ENCODE measurements around the gene TTC3. TPM values are rescaled to one million over a fixed set of nuclear protein-coding genes. Genes with fewer than 3 reads are reported as not detected.
A peak's percentile ranks its signal among the peaks of the same experiment; 100 is the strongest.
"Not testable (repeated sequence)": the region's sequence is repeated elsewhere in the genome, so short reads cannot be mapped to it uniquely, and the experiment has no call there.

The TTC3 gene
- total and polyA plus RNA-seq, 7 experiments from 2014 or later, result 66.6 to 208 (median 139) TPM

GRCh38 chr21:37214952-37215351, 141.9 kb downstream of the TTC3 start:
- POLR2A ChIA-PET, result no interaction called here

GRCh38 chr21:37219761-37220432, 146.8 kb downstream of the TTC3 start:
- POLR2A ChIA-PET, result interaction anchor here (1.1 to 2.6 kb wide), 4 partner anchors 43 to 344 kb away, joined by 3 to 12 read pairs (median 4); partner anchors contain the start of gene VPS26C
- peak; percentile 17 for ATAC-seq

More at GRCh38 chr21:37214952-37215351, 141.9 kb downstream of the TTC3 start:
- H3K27me3 ChIP-seq (ENCODE audit: control insufficient read depth in 2 of 2, insufficient read depth in 2 of 2, low read length in 2 of 2), result no peaks in the 10 kb centered on the region
- H3K4me1 ChIP-seq (ENCODE audit: control insufficient read depth in 2 of 2, insufficient read depth in 2 of 2, low read length in 2 of 2), result peaks cover 5% of the 10 kb centered on the region in 2 donors
- Mint-ChIP-seq H3K9me3 (peaks cover 0 to 8% (median 0%) of the 10 kb centered on the region in 11 donors), H3K27me3 (peaks cover 0 to 7% (median 0%) of the 10 kb centered on the region in 5 donors), H3K4me3 (no peak overlapping the region), H3K27ac (no peak overlapping the region), H3K36me3 (peaks cover 0 to 8% (median 0%) of the 10 kb centered on the region in 5 donors), H3K4me1 (peaks cover 1 to 11% (median 6%) of the 10 kb centered on the region in 7 donors)
- CTCF ChIA-PET, result no interaction called here
- H3K27ac ChIP-seq (ENCODE audit: low read depth, low read length), result no peak overlapping the region
- intact Hi-C loops (cut with micrococcal nuclease), result no loop called here
- no peaks in the 10 kb centered on the region for H3K36me3 ChIP-seq (ENCODE audit: control insufficient read depth in 2 of 3, insufficient read depth in 3 of 3, low read length in 3 of 3)
- H3K4me3 ChIP-seq (ENCODE audit: low read length), result no peak overlapping the region
- H3K9me3 ChIP-seq (ENCODE audit: control insufficient read depth in 2 of 3, low read length in 3 of 3), result no peaks in the 10 kb centered on the region
- ATAC-seq (no peak), DNase-seq (no peak)

GRCh38 chr21:37220433-37220980, 147.5 kb downstream of the TTC3 start:
- CTCF ChIA-PET, result interaction anchor here (0.5 to 1.2 kb wide), 3 partner anchors 34 to 814 kb away, joined by 3 to 5 read pairs (median 4); no protein-coding TSS in a partner anchor
- Mint-ChIP-seq H3K9me3 (peaks cover 0 to 4% (median 0%) of the 10 kb centered on the region in 11 donors), H3K4me3 (peak overlapping the region; percentile 85 to 95 (median 92)), H3K36me3 (peaks cover 0 to 41% (median 5%) of the 10 kb centered on the region in 5 donors), H3K27ac (peak overlapping the region; percentile 85 to 95 (median 91)), H3K4me1 (peaks cover 14 to 59% (median 50%) of the 10 kb centered on the region in 7 donors), H3K27me3 (no peaks in the 10 kb centered on the region)
- intact Hi-C loops (cut with micrococcal nuclease), result loop anchor here (1.0 to 5.0 kb wide), 7 partner anchors 13 to 907 kb away; partner anchors contain the start of gene DYRK1A (in 1 of the 2)
- POLR2A ChIA-PET, result interaction anchor here (0.9 to 2.6 kb wide), 6 partner anchors 10 to 344 kb away, joined by 3 to 12 read pairs (median 4); partner anchors contain the start of genes DYRK1A and VPS26C
- Histone ChIP-seq H3K36me3 (ENCODE audit: control insufficient read depth in 2 of 3, insufficient read depth in 3 of 3, low read length in 3 of 3) (peaks cover 0 to 8% (median 0%) of the 10 kb centered on the region in 3 experiments), H3K4me1 (ENCODE audit: control insufficient read depth in 2 of 2, insufficient read depth in 2 of 2, low read length in 2 of 2) (peaks cover 21 to 27% of the 10 kb centered on the region in 2 donors), H3K27ac (ENCODE audit: low read depth, low read length) (peak overlapping the region; percentile 81), H3K27me3 (ENCODE audit: control insufficient read depth in 2 of 2, insufficient read depth in 2 of 2, low read length in 2 of 2) (no peaks in the 10 kb centered on the region), H3K4me3 (ENCODE audit: low read length) (peak overlapping the region; percentile 83), H3K9me3 (ENCODE audit: control insufficient read depth in 2 of 3, low read length in 3 of 3) (no peaks in the 10 kb centered on the region)
- ATAC-seq (peak; percentile 33), DNase-seq (peak in 5 of 9 donors; percentile 23 to 51 (median 41))

More at GRCh38 chr21:37219761-37220432, 146.8 kb downstream of the TTC3 start:
- H3K36me3 ChIP-seq (ENCODE audit: control insufficient read depth in 2 of 3, insufficient read depth in 3 of 3, low read length in 3 of 3), result peaks cover 0 to 8% (median 0%) of the 10 kb centered on the region in 3 experiments
- intact Hi-C loops (cut with micrococcal nuclease), result loop anchor here (1.0 to 5.0 kb wide), 7 partner anchors 13 to 907 kb away; partner anchors contain the start of gene DYRK1A (in 1 of the 2)
- Mint-ChIP-seq H3K36me3 (peaks cover 0 to 35% (median 5%) of the 10 kb centered on the region in 5 donors), H3K9me3 (peaks cover 0 to 4% (median 0%) of the 10 kb centered on the region in 11 donors), H3K27me3 (no peaks in the 10 kb centered on the region), H3K27ac (peak overlapping the region; percentile 85 to 95 (median 91)), H3K4me3 (peak overlapping the region; percentile 85 to 95 (median 92)), H3K4me1 (peaks cover 11 to 53% (median 44%) of the 10 kb centered on the region in 7 donors)
- H3K27me3 ChIP-seq (ENCODE audit: control insufficient read depth in 2 of 2, insufficient read depth in 2 of 2, low read length in 2 of 2), result no peaks in the 10 kb centered on the region
- H3K4me1 ChIP-seq (ENCODE audit: control insufficient read depth in 2 of 2, insufficient read depth in 2 of 2, low read length in 2 of 2), result peaks cover 14 to 21% of the 10 kb centered on the region in 2 donors
- H3K9me3 ChIP-seq (ENCODE audit: control insufficient read depth in 2 of 3, low read length in 3 of 3), result no peaks in the 10 kb centered on the region
- peak in 5 of 9 donors; percentile 35 to 56 (median 41) for DNase-seq
- peak overlapping the region; percentile 81 for H3K27ac ChIP-seq (ENCODE audit: low read depth, low read length)
- peak overlapping the region; percentile 83 for H3K4me3 ChIP-seq (ENCODE audit: low read length)
- CTCF ChIA-PET, result interaction anchor here (0.6 kb wide), 1 partner anchor 100 kb away, joined by 3 read pairs; no protein-coding TSS in a partner anchor

GRCh38 chr21:37220981-37221664, 148.1 kb downstream of the TTC3 start:
- Mint-ChIP-seq H3K4me1 (peaks cover 17 to 65% (median 56%) of the 10 kb centered on the region in 7 donors), H3K9me3 (peaks cover 0 to 4% (median 0%) of the 10 kb centered on the region in 11 donors), H3K27ac (peak overlapping the region; percentile 85 to 95 (median 91)), H3K27me3 (no peaks in the 10 kb centered on the region), H3K36me3 (peaks cover 0 to 46% (median 5%) of the 10 kb centered on the region in 5 donors), H3K4me3 (peak overlapping the region; percentile 85 to 95 (median 92))
- Histone ChIP-seq H3K27me3 (ENCODE audit: control insufficient read depth in 2 of 2, insufficient read depth in 2 of 2, low read length in 2 of 2) (no peaks in the 10 kb centered on the region), H3K4me3 (ENCODE audit: low read length) (peak overlapping the region; percentile 83), H3K4me1 (ENCODE audit: control insufficient read depth in 2 of 2, insufficient read depth in 2 of 2, low read length in 2 of 2) (peaks cover 25 to 33% of the 10 kb centered on the region in 2 donors), H3K9me3 (ENCODE audit: control insufficient read depth in 2 of 3, low read length in 3 of 3) (no peaks in the 10 kb centered on the region), H3K27ac (ENCODE audit: low read depth, low read length) (peak overlapping the region; percentile 81), H3K36me3 (ENCODE audit: control insufficient read depth in 2 of 3, insufficient read depth in 3 of 3, low read length in 3 of 3) (peaks cover 0 to 9% (median 3%) of the 10 kb centered on the region in 3 experiments)
- DNase-seq (peak; percentile 76 to 95 (median 88)), ATAC-seq (peak; percentile 90)
- CTCF ChIA-PET, result interaction anchor here (0.6 to 1.2 kb wide), 3 partner anchors 34 to 342 kb away, joined by 3 to 5 read pairs (median 4); no protein-coding TSS in a partner anchor
- POLR2A ChIA-PET, result interaction anchor here (0.9 to 2.6 kb wide), 6 partner anchors 9 to 343 kb away, joined by 3 to 12 read pairs (median 4); partner anchors contain the start of genes DYRK1A and VPS26C
- intact Hi-C loops (cut with micrococcal nuclease), result loop anchor here (1.0 to 5.0 kb wide), 14 partner anchors 14 to 906 kb away; partner anchors contain the start of genes DYRK1A (in 2 of the 2), VPS26C (in 2 of the 2), PIGP (in 1 of the 2) and TTC3 (in 1 of the 2)

- CTCF ChIA-PET, result not testable (repeated sequence)
- peak overlapping the region in 4 of 9 donors; percentile 18 to 92 (median 55) for H3K27ac Mint-ChIP-seq
- H3K4me1 ChIP-seq (ENCODE audit: control insufficient read depth in 2 of 2, insufficient read depth in 2 of 2, low read length in 2 of 2), result peaks cover 25 to 36% of the 10 kb centered on the region in 2 donors
These were observed 149.2 kb downstream of the TTC3 start for GRCh38 chr21:37222248-37222647.

More at GRCh38 chr21:37222248-37222647, 149.2 kb downstream of the TTC3 start:
- H3K9me3 ChIP-seq (ENCODE audit: control insufficient read depth in 2 of 3, low read length in 3 of 3); ATAC-seq; POLR2A ChIA-PET; H3K4me3 ChIP-seq (ENCODE audit: low read length); H3K27me3 Mint-ChIP-seq; DNase-seq; H3K27me3 ChIP-seq (ENCODE audit: control insufficient read depth in 2 of 2, insufficient read depth in 2 of 2, low read length in 2 of 2); H3K9me3 Mint-ChIP-seq; H3K27ac ChIP-seq (ENCODE audit: low read depth, low read length): not testable (repeated sequence)
- H3K4me3 Mint-ChIP-seq, result peak overlapping the region in 6 of 10 donors; percentile 9 to 92 (median 65)
- peaks cover 20 to 76% (median 60%) of the 10 kb centered on the region in 7 donors for H3K4me1 Mint-ChIP-seq
- H3K36me3 ChIP-seq (ENCODE audit: control insufficient read depth in 2 of 3, insufficient read depth in 3 of 3, low read length in 3 of 3), result peaks cover 0 to 20% (median 13%) of the 10 kb centered on the region in 3 experiments
- intact Hi-C loops (cut with micrococcal nuclease), result loop anchor here in 1 of 2 donors (5.0 kb wide), 1 partner anchor 905 kb away; no protein-coding TSS in a partner anchor
- peaks cover 0 to 53% (median 12%) of the 10 kb centered on the region in 5 donors for H3K36me3 Mint-ChIP-seq

Measured in naive thymus-derived CD4-positive, alpha-beta T cell (primary cell).